ENCODE results near the gene ZNF292.
"Not testable (repeated sequence)": the region's sequence is repeated elsewhere in the genome, so short reads cannot be mapped to it uniquely, and the experiment has no call there.

ZNF292 gene

DNA sequence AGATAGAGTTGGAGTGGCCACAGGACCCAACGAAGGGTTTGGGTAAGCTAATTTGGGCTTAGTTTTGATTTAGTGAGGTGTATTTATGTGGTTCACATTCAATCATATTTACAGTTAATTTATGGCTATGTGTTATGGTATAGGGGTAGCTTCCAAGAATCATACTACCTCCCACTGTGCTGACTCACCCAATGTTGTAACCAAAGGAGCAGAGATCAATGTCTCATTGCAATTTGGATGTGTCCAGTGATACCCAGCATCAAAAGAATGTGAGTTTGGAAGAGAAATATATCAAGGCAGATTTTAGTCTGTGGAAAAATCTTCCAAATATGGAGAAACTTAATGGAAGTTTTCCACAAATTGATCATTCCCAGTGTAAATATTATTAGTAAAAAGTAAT is 141.8 kb downstream of the ZNF292 start:
- TF ChIP-seq, protein P1, sequence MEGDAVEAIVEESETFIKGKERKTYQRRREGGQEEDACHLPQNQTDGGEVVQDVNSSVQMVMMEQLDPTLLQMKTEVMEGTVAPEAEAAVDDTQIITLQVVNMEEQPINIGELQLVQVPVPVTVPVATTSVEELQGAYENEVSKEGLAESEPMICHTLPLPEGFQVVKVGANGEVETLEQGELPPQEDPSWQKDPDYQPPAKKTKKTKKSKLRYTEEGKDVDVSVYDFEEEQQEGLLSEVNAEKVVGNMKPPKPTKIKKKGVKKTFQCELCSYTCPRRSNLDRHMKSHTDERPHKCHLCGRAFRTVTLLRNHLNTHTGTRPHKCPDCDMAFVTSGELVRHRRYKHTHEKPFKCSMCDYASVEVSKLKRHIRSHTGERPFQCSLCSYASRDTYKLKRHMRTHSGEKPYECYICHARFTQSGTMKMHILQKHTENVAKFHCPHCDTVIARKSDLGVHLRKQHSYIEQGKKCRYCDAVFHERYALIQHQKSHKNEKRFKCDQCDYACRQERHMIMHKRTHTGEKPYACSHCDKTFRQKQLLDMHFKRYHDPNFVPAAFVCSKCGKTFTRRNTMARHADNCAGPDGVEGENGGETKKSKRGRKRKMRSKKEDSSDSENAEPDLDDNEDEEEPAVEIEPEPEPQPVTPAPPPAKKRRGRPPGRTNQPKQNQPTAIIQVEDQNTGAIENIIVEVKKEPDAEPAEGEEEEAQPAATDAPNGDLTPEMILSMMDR (IDR thresholded peaks at IDR 0.05; ENCODE audit: insufficient read depth, missing control alignments), result no peak
- no peak for FAIRE-seq
- DNase-seq (ENCODE audit: insufficient read length, low spot score), result no peak

DNA sequence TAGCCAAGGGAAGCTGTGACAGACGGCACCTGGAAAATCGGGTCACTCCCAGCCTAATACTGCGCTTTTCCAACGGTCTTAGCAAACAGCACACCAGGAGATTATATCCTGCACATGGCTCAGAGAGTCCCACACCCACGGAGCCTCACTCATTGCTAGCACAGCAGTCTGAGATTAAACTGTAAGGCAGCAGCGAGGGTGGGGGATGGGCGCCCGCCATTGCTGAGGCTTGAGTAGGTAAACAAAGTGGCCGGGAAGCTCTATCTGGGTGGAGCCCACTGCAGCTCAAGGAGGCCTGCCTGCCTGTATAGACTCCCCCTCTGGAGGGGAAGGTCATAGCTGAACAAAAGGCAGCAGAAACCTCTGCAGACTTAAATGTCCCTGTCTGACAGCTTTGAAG is 145.9 kb downstream of the ZNF292 start:
- FAIRE-seq; DNase-seq (ENCODE audit: insufficient read length, low spot score): not testable (repeated sequence)

DNA sequence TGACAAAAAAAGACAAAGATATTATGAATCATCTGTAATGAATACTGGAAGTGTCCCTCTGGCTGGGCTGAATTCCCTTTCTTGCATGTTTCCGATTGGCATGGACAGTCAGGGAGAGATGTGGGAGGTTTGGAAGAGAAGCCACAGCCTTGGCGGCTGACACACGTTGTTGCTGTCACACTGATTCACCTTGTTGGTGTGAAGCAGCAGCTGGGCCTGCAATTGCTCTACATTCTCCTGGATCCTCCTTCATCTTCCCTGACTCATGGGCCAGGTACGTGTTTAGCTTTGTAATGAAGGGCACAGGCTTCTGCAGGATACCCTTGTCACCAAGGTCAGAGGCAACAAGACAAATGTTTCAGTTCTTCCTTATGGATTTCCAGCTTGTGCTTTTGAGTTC is 153.6 kb downstream of the ZNF292 start:
- DNase-seq (ENCODE audit: insufficient read length, low spot score), result no peak
- TF ChIP-seq, protein P1 (IDR thresholded peaks at IDR 0.05; ENCODE audit: insufficient read depth, missing control alignments), result no peak
- FAIRE-seq, result no peak

DNA sequence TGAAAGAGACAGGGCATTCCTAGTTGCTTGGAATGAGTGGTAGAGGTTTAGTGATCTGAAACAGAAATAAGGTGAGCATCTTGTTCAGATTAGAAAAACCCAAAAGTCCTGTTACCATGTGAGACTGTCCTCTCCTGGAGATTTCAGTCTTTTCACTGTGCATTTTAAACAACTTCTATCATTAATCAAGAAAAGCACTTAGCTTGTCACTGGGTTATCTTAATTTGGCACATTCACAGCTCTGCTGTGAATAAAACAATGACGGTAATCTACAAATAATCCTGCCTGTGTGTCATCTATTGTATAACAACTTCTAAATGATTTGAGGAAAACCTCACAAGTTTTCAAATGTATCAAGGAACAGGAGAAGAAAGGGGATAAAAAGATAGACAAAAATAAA is 157.5 kb downstream of the ZNF292 start:
- TF ChIP-seq, protein P1 (IDR thresholded peaks at IDR 0.05; ENCODE audit: insufficient read depth, missing control alignments), result no peak
- DNase-seq (ENCODE audit: insufficient read length, low spot score), result no peak
- FAIRE-seq, result no peak

Measured in D721Med (cell line).